ENCODE data around the gene PHLDA2. TPM values are rescaled to one million over a fixed set of nuclear protein-coding genes. Genes with fewer than 3 reads are reported as not detected.

Gene PHLDA2
- polyA plus RNA-seq, 1 of the 3 experiments (the other 2 are of a cell fraction) = 23.6 TPM

- TF ChIP-seq ZBTB33 (IDR thresholded peaks at IDR 0.05; ENCODE audit: borderline replicate concordance, low read depth) = no peak
Observed at GRCh38 chr11:2929950-2930703, 907 bp upstream of the PHLDA2 start (continued).

- Histone ChIP-seq H3K4me2 (peak overlapping the region; percentile 89), H4K20me1 (ENCODE audit: insufficient read depth) (no peaks in the 10 kb centered on the region), H3K4me1 (ENCODE audit: control insufficient read depth in 1 of 2, insufficient read depth in 2 of 2, low read depth in 1 of 2, low read length in 1 of 2) (peaks cover 0 to 14% of the 10 kb centered on the region in 2 experiments; a peak in 2 of 4 replicates), H3K27ac (ENCODE audit: low read depth in 2 of 2, low read length in 1 of 2) (peak overlapping the region in 1 of 2 experiments; percentile 60; a peak in 1 of 4 replicates), H3K9ac (peak overlapping the region; percentile 47; the same call in 1 of the 2 replicates), H3K4me3 (ENCODE audit: low read depth in 2 of 2, low read length in 1 of 2) (peak overlapping the region; percentile 46 to 66), H3F3A (replicated peaks; ENCODE audit: insufficient read depth) (no peaks in the 10 kb centered on the region), H3K27me3 (ENCODE audit: insufficient read depth) (no peaks in the 10 kb centered on the region), H3K9me2 (no peaks in the 10 kb centered on the region), H2AFZ (ENCODE audit: low read depth) (peak overlapping the region; percentile 77), H3K79me2 (ENCODE audit: insufficient read depth) (0 out of 2 replicates have a peak, but pooled peaks cover 2% of the 10 kb centered on the region), H3K9me3 (no peaks in the 10 kb centered on the region), H3K36me3 (replicated peaks in 1 of 2; ENCODE audit: control insufficient read depth in 1 of 2, insufficient read depth in 2 of 2, low read length in 1 of 2) (no peaks in the 10 kb centered on the region)
- WGBS (ENCODE audit: low lambda C conversion rate) = 2% methylated on average over 17 of the region's 48 CpGs
- peak; percentile 69 for DNase-seq
- POLR2A ChIA-PET = no interaction called here
- CTCF ChIA-PET = interaction anchor here (0.5 to 3.4 kb wide), 20 partner anchors 9 to 509 kb away, joined by 3 to 27 read pairs (median 5); a partner anchor contains a TSS
- TF ChIP-seq TEAD4 (IDR thresholded peaks at IDR 0.05; ENCODE audit: borderline replicate concordance, insufficient read depth) (peak; percentile 41; the same call in 1 of the 2 replicates), USF2 (IDR thresholded peaks at IDR 0.05; ENCODE audit: borderline replicate concordance, low read depth, low read length) (no peak), RCOR1 (IDR thresholded peaks at IDR 0.05; ENCODE audit: low read length) (no peak), GATA2 (CRISPR knock-in tag; IDR thresholded peaks at IDR 0.05) (no peak), PBX3 (IDR thresholded peaks at IDR 0.05) (no peak), TCF12 (IDR thresholded peaks at IDR 0.05) (no peak), JUND (IDR thresholded peaks at IDR 0.05) (peak; percentile 52; the same call in 1 of the 2 replicates), REST (IDR thresholded peaks at IDR 0.05; ENCODE audit: low read depth, low read length) (no peak), RXRA (IDR thresholded peaks at IDR 0.05; ENCODE audit: borderline replicate concordance, low read depth) (no peak), CTCF (IDR thresholded peaks at IDR 0.05) (no peak), CHD2 (IDR thresholded peaks at IDR 0.05; ENCODE audit: low read length, partially characterized antibody) (no peak), YY1 (IDR thresholded peaks at IDR 0.05; ENCODE audit: low read depth) (no peak), EP300 (IDR thresholded peaks at IDR 0.05; ENCODE audit: borderline replicate concordance in 1 of 2, low read depth in 1 of 2, low read length in 1 of 2) (no peak), MAX (IDR thresholded peaks at IDR 0.05; ENCODE audit: low read depth) (no peak), FOXJ3 (CRISPR knock-in tag; IDR thresholded peaks at IDR 0.05) (no peak), SIN3A (IDR thresholded peaks at IDR 0.05; ENCODE audit: borderline replicate concordance, low read depth, low read length) (no peak), FOSL2 (IDR thresholded peaks at IDR 0.05; ENCODE audit: borderline replicate concordance, low read depth) (peak; percentile 67; the same call in 1 of the 2 replicates)
Observed at GRCh38 chr11:2929531-2929949, 320 bp upstream of the PHLDA2 start.
